Measurements from ENCODE around the gene NKD1.

NKD1 gene

DNA sequence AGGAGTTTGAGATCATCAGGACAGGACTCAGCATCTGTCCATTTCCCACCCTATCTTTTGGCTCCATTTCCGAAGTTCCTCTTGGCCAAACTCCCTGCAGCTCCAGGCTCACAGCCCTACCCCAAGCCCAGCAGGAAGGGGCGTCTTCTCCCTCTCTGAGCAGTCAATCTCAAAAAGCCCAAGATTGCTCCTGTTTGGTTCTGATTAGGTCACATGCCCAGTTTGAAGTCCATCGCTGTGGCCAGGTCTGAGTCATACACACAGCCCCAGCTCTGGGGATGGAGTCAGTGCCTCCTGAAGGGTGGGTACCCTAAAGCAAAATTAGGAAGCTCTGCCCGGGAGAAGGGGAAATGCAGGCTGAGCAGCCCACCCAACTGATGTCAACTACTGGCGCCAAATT is 109.0 kb downstream of the NKD1 start:
- TF ChIP-seq TAF1 (IDR thresholded peaks at IDR 0.05; ENCODE audit: borderline replicate concordance, insufficient read depth, low read length) (no peak), POLR2AphosphoS5 (IDR thresholded peaks at IDR 0.05; ENCODE audit: low read depth, low read length) (no peak), FOXP2 (optimal IDR thresholded peaks at IDR 0.05; ENCODE audit: borderline replicate concordance, extremely low read depth, extremely low read length, insufficient read depth) (no peak), SIN3A (IDR thresholded peaks at IDR 0.05; ENCODE audit: borderline replicate concordance, insufficient read depth, low read length) (no peak), REST (IDR thresholded peaks at IDR 0.05; ENCODE audit: insufficient read depth in 1 of 2, low read depth in 2 of 2, low read length in 2 of 2) (no peak)

- TF ChIP-seq POLR2AphosphoS5 (IDR thresholded peaks at IDR 0.05; ENCODE audit: low read depth, low read length) (no peak), REST (IDR thresholded peaks at IDR 0.05; ENCODE audit: insufficient read depth in 1 of 2, low read depth in 2 of 2, low read length in 2 of 2) (no peak), FOXP2 (optimal IDR thresholded peaks at IDR 0.05; ENCODE audit: borderline replicate concordance, extremely low read depth, extremely low read length, insufficient read depth) (no peak), TAF1 (IDR thresholded peaks at IDR 0.05; ENCODE audit: borderline replicate concordance, insufficient read depth, low read length) (no peak), SIN3A (IDR thresholded peaks at IDR 0.05; ENCODE audit: borderline replicate concordance, insufficient read depth, low read length) (no peak)
Observed at GRCh38 chr16:50659806-50660205, 111.6 kb downstream of the NKD1 start.

GRCh38 chr16:50662306-50662940 is 114.2 kb downstream of the NKD1 start:
- TF ChIP-seq FOXP2 (optimal IDR thresholded peaks at IDR 0.05; ENCODE audit: borderline replicate concordance, extremely low read depth, extremely low read length, insufficient read depth) (no peak), REST (IDR thresholded peaks at IDR 0.05; ENCODE audit: insufficient read depth in 1 of 2, low read depth in 2 of 2, low read length in 2 of 2) (no peak), POLR2AphosphoS5 (IDR thresholded peaks at IDR 0.05; ENCODE audit: low read depth, low read length) (no peak), SIN3A (IDR thresholded peaks at IDR 0.05; ENCODE audit: borderline replicate concordance, insufficient read depth, low read length) (no peak), TAF1 (IDR thresholded peaks at IDR 0.05; ENCODE audit: borderline replicate concordance, insufficient read depth, low read length) (no peak)

DNA sequence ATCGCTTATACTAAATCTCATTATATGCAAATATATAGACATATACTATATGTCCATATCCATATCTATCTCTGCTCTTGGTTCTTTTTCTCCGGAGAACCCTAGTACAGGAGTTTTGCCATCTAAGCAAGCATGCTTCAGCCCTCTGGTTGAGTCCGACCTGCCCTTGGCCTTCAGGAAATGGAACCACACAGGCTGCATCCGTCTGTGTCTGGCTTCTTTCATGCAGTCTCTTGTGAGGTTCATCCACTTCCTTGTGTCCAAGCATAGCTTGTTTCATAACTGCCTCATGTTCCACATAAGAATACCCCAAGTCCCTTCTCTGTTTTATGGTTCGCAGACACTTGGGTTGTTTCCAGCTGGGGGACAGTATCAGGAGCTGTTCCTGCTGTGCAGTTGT is 116.1 kb downstream of the NKD1 start:
- TF ChIP-seq FOXP2 (optimal IDR thresholded peaks at IDR 0.05; ENCODE audit: borderline replicate concordance, extremely low read depth, extremely low read length, insufficient read depth) (no peak), SIN3A (IDR thresholded peaks at IDR 0.05; ENCODE audit: borderline replicate concordance, insufficient read depth, low read length) (no peak), TAF1 (IDR thresholded peaks at IDR 0.05; ENCODE audit: borderline replicate concordance, insufficient read depth, low read length) (no peak), REST (IDR thresholded peaks at IDR 0.05; ENCODE audit: insufficient read depth in 1 of 2, low read depth in 2 of 2, low read length in 2 of 2) (no peak), POLR2AphosphoS5 (IDR thresholded peaks at IDR 0.05; ENCODE audit: low read depth, low read length) (no peak)
